GM21515 (cell line): ENCODE measurements around the gene FRG2B.
"Not testable (repeated sequence)": the region's sequence is repeated elsewhere in the genome, so short reads cannot be mapped to it uniquely, and the experiment has no call there.

Experiments
- ATAC-seq: cut with Tn5 transposase; IDR thresholded peaks from one replicate; pipeline ENCODE4 v1.9.1; 2021; ENCODE audit not compliant: unreplicated experiment

The FRG2B gene

DNA sequence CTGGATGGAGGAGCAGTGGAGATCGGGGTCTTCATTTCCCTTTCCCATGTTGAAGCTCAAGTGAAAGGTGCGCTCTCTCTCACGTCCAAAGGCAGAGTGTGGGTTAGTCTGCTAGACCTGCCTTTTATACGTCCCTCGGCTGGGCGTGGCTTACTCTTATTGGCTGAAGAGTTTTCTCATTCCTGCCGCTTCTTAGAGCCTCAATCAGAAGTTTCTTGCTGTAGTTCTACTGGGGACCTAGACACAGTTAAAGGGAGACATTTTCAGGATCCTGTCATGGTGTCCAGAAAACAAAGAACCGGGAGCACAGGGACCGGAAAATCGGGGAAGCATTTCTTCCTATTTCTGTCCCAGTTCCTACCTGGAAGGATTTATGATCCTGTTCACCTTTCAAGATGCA lies at the start of gene FRG2B:
Gene FRG2B (minus strand): TSS at position 101 of the 400 bp plus-strand sequence. CDS start 53 bp downstream, at position 48.
- not testable (repeated sequence) for ATAC-seq

- ATAC-seq = not testable (repeated sequence)
These were observed 40.9 kb upstream of the FRG2B start for GRCh38 chr10:133667446-133667845.

GRCh38 chr10:133663544-133664160 lies 37.1 kb upstream of the FRG2B start:
- ATAC-seq = not testable (repeated sequence)

DNA sequence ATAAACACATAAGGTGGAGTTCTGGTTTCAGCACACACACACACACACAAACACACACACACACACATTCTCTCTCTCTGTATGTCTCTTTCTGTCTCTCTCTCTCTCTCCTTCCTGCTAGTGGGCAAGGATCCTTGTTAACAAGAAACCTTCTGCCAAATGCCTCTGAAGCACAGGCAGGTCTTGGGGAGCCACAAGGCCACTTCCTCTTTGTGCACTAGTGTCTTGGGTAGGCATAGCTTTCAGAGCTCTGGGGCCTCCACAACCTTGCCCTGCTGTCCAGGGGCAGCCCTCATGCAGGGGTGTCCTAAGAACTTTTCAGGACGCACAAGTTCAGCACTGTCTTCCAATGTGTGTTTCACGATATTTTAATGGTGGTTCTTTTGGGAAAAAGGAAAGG lies 34.5 kb upstream of the FRG2B start:
- ATAC-seq = not testable (repeated sequence)

- ATAC-seq = not testable (repeated sequence)
These were observed 33.9 kb upstream of the FRG2B start for GRCh38 chr10:133660516-133660915.

- not testable (repeated sequence) for ATAC-seq
These were observed 30.7 kb upstream of the FRG2B start for GRCh38 chr10:133657276-133657675.

- ATAC-seq = not testable (repeated sequence)
These were observed 22.4 kb upstream of the FRG2B start for GRCh38 chr10:133648872-133649455.

- ATAC-seq = not testable (repeated sequence)
These were observed 20.6 kb upstream of the FRG2B start for GRCh38 chr10:133647075-133647748.

GRCh38 chr10:133637846-133638235 lies 11.2 kb upstream of the FRG2B start:
- not testable (repeated sequence) for ATAC-seq

DNA sequence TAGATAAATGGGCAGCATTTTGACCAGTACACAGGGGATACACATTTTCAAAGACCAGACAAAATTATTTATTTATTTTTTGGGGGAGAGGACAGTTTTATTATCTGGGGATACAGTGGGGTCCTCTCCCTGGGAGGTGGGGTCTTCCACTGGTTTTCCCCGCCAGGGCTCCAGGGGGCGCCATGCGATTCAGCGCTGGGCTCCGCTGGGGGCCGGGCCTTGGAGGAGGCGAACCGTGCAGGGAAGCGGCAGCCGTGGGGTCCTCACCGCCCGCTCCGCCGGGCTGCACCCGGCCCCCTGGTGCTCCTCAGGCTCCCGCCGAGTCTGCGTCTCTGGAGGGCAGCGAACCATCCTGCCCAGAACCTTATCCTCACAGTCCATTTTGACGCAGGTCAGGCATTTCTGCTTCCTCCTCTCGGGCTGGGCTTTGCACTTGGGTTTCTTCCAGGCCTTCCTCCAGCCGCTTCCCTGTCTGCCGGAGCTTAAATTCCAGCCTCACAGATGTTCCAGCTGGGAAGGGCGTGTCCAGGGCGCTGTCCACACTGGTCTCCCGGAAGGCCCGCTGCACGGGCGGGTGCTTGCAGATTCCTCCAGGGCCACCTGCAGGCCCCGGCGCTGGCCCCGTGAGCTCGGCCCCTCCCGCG lies 10.7 kb upstream of the FRG2B start:
- ATAC-seq = not testable (repeated sequence)

DNA sequence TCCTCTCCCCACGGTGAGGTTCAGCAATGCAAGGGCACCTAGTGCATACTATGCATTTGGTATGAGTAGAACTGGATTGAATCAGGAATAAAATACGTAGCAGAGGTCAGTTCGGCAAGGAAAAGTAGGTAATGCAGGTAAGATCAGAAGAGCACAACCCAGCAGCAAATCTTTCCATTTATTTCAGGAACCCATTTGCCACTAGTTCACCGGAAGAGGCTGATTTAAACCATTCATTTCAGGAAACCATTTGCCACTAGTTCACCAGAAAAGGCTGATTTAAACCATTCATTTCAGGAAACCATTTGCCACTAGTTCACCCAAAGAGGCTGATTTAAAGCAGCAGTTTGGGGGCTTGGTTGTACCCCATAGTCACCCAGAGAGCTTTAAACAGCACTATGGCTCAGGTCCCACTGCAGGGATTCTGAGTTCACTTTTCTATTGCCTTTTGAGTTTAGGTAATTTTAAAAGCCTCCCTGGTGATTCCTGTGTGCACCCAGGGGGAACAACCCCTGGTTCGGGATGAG lies 4.2 kb upstream of the FRG2B start:
- ATAC-seq = not testable (repeated sequence)

DNA sequence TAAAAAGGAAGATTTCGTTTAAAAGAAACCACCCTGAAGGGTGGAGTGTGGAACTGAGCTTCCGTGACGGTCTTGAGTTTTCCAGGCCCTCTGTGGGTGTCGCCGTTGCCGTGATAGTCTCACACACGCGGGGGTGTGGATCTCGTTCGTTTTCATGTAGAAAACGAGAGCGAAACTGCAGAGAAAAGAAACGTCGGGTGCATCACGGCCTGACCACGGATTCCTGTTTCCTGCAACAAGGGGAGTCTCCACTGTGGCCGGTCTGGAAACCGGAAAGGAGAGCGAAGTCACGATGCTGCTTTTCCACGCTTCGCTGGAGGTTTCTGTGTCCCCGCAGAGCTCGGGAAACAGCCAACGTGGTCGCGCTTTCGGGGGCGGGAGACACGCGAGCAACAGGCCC lies 4.1 kb downstream of the FRG2B start:
- not testable (repeated sequence) for ATAC-seq

GRCh38 chr10:133618851-133619250 lies 7.7 kb downstream of the FRG2B start:
- no peak for ATAC-seq

DNA sequence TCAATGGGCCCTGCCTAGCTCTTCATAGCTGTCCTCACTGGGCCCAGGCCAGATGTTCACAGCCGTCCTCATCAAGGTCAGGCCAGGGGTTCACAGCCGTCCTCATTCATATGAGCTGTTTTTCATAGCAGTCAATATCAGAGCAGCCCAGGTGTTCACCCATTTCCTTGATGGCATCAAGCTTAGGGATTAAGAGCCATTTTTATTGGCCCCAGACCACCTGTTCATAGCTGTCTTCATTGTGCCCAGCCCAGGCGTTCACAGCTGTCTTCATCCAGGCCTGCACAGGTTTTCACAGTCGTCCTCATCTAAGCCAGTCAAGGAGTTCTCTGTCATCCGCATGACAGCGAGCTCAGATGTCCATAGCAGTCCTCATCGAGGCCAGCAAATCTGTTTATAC lies 9.4 kb downstream of the FRG2B start:
- ATAC-seq = no peak

GRCh38 chr10:133616371-133617130 lies 10.0 kb downstream of the FRG2B start:
- ATAC-seq = no peak

- ATAC-seq = no peak
These were observed 11.6 kb downstream of the FRG2B start for GRCh38 chr10:133614830-133615580.

DNA sequence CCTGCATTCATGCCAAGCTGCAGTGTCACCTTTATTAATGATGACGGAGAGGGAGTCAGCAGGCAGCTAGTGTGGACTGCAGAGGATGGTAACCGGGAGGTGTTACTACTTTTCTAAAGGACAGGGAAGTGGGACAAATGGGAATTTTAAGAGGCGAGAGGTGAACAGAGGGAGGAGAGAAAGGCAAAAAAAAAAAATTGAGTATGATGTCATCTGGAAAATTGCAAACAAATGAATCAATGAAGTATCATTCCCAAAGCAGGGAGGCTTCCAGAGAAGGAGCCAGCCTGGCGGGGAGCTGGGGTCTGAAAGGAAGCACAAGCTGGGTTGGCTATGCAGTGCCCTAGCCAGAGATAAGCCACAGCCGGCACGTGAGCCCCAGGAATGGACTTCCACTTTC lies 12.9 kb downstream of the FRG2B start:
- no peak for ATAC-seq

DNA sequence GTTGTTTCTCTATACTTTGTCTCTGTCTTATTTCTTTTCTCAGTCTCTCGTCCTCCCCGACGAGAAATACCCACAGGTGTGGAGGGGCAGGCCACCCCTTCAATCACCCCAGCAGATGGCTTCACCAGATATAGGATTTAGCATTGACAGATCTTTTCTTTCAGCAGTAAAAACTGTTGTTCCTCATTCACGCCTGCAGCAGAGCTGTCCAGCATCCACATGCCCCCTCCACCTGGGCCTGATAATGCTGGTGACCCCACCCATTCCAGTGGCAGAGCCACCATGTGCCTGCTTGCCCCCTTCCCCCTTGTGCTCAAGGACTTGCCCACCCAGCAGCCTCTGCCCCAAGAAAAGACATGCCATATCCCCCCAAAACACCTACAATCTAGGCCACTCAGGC lies 15.5 kb downstream of the FRG2B start:
- ATAC-seq = no peak

DNA sequence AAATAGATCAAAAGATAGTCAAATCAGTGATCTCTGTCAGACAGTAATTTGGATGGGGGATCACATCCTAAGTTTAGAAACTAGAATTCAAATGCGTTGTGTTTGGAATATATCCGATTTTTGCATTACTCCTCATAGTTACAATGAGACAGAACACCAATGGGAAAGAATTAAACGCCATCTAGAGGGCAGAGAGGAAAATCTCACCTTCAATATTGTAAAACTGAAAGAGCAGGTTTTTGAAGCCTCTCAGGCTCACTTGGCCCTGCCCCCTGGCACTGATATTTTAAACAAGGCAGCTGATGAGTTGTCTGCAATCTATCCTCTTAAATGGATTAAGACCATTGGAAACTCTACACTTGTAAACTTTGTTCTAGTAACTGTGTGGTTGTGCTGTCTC lies 17.7 kb downstream of the FRG2B start:
- ATAC-seq = no peak

GRCh38 chr10:133603434-133603833 lies 23.2 kb downstream of the FRG2B start:
- ATAC-seq = not testable (repeated sequence)
